HG02938 (cell line): ENCODE measurements around the gene RFESD.
"Not testable (repeated sequence)": the region's sequence is repeated elsewhere in the genome, so short reads cannot be mapped to it uniquely, and the experiment has no call there.

Source experiments
- ATAC-seq: cut with Tn5 transposase; IDR thresholded peaks from one replicate; pipeline ENCODE4 v1.9.1; 2021; ENCODE audit warnings: mild to moderate bottlenecking, moderate library complexity; ENCODE audit not compliant: unreplicated experiment

Gene RFESD

DNA sequence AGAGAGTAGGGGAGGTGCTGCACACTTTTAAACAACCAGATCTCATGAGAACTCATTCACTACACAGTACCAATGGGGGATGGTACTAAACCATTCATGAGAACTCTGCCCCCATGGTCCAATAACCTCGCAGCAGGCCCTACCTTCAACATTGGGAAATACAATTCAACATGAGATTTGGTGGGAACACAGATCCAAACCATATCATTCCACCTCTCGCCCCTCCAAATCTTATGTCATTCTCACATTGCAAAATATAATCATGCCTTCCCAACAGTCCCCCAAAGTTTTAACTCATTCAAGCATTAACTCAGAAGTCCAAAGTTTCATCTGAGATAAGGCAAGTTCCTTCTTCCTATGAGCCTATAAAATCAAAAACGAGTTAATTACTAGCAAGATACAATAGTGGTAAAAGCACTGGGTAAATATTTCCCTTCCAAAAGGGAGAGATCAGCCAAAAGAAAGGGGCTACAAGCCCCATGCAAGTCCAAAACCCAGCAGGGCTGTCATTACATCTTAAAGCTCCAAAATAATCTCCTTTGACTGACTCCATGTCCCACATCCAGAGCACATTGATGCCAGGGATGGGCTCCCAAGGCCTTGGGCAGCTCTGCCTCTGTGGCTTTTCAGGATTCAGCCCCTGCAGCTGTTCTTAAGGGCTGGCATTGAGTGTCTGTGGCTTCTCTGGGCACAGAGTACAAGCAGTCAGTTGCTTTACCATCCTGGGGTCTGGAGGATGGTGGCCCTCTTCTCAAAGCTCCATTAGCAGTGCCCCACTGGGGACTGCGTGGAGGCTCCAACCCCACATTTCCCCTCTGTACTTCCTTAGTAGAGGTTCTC lies 18.4 kb upstream of the RFESD start:
- ATAC-seq: no peak

DNA sequence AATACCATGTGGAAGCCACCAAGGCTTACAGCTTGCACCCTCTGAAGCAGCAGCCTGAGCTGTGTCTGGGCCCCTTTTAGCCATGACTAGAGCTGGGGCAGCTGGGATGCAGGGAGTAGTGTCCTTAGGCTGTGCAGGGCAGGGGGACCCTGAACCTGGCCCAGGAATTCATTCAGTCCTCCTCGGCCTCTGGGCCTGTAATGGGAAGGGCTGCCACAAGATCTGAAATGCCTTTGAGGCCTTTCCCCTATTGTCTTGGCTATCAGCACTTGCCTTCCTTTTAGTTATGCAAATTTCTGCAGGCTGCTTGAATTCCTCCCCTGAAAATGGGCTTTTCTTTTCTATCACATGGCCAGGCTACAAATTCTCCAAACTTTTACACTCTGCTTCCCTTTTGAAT lies 17.6 kb upstream of the RFESD start:
- ATAC-seq: no peak

DNA sequence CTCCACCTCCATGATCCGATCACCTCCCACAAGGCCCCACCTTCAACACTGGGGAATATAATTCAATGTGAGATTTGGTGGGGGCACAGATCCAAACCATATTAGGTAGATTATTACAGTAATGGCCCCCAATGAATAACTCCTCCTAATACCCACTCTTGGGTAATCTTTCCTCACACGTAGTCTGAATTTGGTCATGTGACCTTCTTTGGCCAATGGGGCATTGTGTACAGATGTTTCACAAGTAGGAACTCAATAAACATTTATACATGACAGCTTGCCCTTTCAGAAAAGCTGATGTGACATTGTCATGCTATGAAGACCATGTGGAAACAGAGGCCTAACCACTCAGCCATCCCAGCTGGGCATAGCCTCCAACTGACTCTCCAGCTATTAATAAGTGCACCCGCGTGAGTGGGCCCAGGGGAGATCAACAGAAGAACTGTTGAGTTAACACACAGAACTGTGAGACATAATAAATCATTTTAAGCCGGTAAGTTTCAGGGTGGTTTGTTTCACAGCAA lies 16.1 kb upstream of the RFESD start:
- ATAC-seq: no peak

DNA sequence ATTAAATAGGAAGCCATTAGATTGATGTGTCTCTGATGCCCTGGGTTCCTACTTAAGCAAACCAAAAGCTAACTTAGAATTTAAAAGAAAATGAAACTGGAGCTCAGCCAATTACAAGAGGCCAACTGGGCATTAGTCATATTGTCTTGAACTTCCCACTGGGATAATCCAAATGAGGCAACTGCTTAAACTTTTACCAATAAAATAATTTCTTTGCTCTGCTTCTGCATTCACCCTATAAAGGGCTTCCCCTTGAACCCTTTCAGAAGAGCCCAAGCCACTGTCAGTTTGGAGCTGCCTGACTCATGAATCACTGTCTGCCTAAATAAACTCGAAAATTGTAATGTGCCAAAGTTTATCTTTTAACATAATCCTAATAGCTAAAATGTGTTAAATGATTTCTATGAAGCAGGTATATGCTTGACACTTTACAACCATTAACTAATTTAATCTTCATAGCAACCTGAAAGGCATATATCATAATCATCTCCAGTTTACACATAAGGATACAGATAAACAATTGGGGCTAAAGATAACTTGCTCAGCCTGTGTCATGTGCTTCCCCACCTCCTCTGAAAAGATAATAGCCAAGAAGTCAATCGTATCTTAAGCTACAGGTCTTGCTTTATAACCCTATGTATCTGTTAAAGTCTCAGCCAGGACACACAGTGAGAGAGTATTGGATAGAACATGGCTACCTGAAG lies 15.2 kb upstream of the RFESD start:
- ATAC-seq: peak; percentile 1

DNA sequence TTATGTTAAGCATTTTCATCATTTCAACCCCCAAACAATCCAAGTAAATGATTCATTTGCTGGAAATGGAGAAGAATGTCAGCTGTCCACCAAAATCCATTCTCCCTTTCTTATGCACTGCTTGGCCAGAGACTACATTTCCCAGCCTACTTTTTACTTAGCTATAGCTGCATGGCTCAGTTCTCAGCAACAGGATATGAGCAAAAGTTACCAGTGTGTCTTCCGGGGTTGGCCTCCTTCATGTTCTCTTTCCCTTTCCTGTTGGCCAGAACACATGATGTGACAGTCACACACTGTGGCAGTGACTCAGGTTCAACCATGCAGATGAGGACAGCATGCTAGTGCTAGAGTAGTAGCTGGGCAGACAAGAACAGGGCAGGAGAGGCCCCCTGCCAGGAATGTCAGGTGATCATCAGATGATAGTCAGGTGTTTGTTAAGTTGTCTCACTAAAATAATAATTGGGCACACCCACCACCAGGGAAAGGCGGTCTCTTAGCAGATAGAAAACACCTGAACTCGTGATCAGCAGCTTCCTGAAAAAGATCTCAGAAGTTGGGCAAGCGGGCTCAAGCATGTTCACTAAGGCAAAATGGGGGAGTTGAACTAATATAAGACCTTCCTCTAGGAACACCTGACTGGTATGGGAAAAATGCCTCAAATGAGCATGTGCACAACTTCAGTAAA lies 14.4 kb upstream of the RFESD start:
- peak; percentile 93 for ATAC-seq

DNA sequence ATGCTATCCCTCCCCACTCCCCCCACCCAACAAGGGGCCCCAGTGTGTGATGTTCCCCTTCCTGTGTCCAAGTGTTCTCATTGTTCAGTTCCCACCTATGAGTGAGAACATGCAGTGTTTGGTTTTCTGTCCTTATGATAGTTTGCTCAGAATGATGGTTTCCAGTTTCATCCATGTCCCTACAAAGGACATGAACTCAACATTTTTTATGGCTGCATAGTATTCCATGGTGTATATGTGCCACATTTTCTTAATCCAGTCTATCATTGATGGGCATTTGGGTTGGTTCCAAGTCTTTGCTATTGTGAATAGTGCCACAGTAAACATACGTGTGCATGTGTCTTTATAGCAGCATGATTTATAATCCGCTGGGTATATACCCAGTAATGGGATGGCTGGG lies 13.6 kb upstream of the RFESD start:
- not testable (repeated sequence) for ATAC-seq

DNA sequence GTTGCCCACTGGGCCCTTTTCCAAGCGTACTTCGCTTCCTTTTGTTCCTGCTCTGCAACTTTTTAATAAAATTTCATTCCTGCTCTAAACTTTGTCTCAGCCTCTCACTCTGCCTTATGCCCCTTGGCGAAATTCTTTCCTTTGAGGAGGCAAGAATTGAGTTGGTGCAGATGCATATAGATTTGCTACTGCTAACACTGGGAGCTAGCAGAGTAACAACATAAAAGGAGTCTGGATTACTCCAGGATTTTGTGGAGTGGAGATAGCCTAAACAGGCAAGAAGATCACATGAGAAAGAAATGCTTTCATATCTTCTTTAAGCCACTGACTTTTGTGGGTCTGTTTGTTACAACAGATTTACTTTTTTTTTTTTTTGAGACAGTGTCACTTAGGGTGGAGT lies 12.9 kb upstream of the RFESD start:
- ATAC-seq: no peak

DNA sequence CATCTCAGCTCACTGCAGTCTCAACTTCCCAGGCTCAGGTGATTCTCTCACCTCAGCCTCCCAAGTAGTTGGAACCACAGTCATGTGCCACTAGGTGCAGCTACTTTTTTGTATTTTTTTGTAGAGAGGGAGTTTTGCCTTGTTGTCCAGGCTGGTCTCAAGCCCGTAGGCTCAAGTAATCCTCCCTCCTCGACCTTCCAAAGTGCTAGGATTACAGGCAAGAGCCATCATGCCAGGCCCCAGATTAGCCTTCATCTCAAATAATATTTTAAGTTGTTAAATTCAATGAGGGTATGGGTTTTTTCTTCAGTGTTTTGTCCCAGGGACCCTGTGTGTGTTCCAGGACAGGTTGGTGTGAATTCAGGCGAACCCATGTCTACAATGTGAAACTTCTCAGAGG lies 12.5 kb upstream of the RFESD start:
- ATAC-seq: no peak

DNA sequence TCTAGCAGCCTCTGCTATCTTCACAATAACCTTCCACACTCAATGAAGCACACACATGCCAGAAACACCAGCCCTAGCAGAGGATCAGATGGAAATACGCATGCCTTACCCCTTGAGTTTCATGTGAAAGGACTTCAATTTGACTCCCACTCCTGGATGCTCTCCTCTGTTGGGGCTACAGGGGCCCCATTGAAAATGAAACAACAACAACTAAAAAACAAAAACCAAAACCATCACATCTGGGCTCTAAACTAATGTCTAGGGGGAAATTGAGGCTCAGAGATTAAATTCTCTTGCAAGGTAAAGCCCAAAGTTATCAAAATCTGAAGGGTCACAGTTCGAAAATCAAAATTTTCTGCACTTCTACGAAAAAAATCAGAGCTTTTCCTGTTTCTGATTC lies 7.9 kb upstream of the RFESD start:
- ATAC-seq: no peak

DNA sequence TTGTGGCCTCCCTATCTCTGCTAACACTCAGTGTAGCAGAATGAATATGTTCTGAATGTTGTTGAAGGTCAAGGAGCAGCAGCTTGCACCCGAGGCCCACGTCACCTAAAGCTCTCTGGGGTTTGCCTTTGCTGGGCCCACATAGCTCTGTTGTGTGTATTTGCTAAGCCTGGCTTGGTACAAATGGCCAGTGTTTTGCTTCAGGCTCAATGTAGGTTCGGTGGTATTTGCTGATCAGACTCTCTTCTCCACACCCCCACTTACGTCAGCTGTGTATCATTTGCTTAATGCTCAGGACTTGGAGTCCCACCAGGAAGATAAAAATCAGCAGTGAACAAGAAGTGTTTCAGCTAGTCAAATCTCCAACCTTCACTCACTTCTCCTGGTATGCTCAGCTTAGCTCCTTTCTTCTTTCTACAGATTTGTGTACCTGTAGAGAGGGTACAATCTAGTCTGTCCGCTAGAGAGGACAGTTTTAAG lies 4.8 kb upstream of the RFESD start:
- no peak for ATAC-seq

DNA sequence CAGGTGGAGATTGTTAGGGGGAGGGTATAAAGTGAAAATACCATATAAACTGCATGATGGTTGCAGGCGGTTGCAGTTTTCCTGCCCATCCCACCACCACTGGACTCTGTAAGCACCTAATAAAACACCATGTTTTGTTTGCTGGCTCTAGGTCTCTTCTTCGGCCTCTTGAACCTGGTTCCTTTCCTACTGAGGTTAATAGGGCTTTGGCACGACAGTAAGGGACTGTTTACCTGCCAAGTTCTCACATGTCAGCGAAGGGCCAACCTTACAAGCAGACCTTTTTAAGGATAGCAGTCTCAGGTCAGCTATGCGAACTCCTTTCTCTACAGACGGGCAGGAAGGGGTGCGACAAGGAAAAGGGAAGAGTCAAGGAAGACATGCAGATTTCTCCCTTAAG lies 3.4 kb upstream of the RFESD start:
- no peak for ATAC-seq

DNA sequence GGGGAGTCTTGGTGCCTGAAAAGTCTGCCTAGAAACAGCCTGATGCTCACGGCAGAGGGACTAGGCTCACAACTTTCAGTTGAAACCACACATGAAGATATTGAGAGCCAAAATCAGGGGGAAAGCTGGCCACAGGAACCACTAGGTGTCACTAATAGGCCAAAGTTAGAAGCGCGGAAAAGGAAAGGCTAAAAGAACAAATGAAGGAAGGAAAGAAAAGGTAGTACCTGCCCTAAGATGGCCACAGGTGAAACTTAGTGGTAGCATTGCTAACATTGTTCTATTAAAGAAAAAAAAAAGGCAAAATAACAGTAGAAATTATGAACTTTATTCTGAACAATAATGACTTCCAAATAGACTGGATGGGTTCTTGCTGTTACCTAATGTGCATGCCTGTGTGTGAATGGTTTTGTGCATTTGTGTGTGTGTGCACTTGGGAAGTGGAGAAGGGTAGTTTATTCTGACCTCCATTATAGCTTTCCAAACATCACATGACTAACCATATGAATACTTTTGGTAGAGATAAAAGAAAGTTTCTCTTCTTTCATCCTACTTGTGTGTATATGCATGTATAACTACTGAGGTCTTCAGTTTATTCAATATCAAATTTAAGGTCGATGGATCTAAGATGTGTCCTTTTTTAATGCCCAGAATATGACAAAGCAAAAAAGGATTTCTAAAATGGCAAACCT lies 2.1 kb upstream of the RFESD start:
- ATAC-seq: peak; percentile 44

DNA sequence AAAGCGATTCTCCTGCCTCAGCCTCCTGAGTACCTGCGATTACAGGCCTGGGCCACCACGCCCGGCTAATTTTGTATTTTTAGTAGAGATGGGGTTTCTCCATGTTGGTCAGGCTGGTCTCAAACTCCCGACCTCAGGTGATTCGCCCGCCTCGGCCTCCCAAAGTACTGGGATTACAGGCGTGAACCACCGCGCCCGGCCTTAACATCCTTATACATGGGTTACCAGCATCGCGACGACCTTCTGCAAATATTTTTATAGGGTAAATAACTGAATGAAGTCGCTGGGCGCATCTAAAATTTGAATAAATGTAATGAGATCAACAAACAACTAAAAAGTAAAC lies 380 bp upstream of the RFESD start:
- not testable (repeated sequence) for ATAC-seq

DNA sequence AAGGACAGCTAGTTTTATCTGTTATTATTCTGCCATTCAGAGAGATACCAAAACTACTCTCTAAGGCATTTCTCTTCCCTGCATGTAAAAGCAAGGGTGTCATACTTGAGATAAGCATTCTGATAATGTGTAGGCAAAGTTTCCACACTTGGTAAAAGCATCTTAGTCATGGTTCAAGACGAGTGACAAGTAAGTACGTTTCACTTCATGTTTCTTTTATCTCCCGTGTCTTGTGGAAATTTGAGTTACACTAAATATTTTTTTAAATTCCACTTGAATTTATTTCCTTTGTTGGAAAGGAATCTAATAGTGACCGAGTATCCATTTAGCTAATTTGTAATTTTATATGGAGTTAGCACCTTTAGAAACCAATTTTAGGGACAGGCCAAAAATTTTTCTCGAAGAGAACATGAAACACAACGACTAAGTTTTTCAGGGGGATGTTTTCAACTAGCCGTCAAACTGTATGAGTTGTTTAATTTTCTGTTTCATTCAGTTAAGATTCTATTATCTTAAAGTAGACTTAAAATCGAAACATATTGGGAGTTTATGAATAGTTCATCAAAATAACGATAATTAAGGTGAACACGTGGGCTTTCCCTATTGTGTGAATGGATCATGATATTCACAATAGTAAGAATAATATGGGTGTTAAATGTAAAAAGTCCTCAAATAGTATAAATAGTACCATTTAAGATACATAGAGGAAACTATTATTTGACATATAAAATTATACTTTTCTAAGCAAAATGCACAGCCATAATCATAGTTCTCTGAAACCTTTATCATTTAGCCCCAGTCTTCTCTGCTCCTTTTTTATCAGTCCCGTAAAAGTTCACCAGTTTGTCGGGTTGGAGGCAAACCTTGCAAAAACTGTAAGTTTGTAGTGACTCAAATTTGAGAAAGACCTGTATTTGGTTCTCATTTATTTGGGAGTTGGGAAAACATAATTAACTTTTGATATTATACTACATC lies 1.6 kb downstream of the RFESD start:
- no peak for ATAC-seq

DNA sequence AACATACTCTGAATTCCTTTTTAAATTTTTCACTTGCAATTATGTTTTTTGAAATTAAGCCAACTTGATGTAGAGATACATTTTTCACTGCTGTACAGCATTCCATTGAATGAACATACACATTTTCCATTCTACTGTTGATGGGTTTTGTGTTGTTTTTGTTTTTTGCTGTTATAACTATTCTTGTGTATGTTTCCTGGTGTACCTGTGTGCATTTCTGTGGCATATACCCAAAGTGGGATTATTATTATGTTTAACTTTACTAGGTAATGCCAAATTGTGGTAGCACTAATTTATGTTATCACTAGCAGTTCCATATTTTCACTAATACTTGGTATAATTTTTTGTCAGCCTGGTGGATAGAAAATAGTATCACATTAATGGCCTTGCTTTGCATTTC lies 2.7 kb downstream of the RFESD start:
- no peak for ATAC-seq

DNA sequence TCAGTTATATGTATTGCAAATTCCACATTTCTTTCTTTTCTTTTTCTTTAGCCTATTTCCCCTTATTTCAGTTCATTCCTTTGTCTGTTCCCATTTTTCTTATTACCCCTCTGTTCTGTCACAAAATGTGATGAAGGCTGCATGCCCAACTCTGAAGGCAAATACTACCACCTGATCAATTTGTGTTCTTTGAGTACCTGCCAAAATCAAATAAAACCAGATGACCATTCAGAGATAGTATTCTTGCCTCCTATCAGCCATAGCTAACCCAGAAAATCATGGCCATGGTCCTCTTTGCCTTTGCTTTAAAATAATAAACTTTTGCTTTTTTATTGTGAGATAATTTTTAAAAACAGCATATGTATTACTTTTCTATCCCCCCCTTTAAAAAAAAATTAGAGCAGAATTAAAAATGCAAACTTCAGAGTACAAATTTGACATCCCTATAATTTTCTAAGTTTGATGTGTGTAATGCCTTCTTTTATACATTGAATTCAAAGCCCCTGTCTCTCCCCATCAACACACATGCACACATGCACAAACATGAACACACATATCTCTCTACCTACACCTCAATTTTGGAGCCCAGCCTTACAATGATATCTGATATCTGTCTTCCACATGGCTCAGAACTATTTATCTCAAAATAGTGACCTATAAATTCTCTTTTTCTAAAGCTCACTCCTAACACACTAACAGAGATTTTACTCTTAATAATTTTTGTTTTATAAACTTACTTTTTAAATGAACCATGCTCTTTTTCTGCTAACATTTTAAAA lies 3.5 kb downstream of the RFESD start:
- ATAC-seq: no peak

DNA sequence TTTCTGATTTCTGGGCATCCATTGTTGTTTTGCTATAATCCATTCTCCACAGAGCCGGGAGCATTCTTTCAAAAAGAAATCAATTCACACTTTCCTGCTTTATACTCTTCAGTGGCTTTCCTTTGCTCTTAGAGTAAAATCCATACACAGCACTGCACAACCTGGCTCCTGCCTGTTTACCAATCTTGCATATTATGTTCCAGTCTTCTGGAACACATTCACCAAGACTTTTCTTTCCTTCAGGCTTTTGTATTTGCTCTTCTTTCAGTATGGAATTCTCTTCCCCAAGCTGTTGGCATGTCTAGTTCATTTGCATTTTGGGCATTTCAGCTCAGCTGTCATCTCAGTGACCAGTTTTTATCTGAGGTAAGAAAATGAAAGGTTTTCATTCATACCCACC lies 6.3 kb downstream of the RFESD start:
- no peak for ATAC-seq

DNA sequence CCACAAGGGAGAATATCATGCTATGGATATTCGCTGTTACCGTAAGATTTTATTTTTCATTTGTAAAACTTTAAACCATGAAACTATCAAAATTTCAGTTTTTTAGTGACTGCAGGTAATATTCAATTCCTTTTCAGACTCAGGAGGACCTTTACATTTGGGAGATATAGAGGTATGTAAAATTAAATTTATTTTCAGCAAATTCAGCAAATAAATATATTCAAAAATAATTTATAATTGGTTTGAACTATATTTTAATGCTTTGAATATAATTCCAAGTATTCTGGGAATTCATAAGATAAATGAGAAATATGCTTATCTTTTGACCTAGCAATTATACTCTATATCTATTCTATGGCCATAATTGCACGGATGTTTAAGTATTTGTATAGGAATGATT lies 7.6 kb downstream of the RFESD start:
- ATAC-seq: no peak

DNA sequence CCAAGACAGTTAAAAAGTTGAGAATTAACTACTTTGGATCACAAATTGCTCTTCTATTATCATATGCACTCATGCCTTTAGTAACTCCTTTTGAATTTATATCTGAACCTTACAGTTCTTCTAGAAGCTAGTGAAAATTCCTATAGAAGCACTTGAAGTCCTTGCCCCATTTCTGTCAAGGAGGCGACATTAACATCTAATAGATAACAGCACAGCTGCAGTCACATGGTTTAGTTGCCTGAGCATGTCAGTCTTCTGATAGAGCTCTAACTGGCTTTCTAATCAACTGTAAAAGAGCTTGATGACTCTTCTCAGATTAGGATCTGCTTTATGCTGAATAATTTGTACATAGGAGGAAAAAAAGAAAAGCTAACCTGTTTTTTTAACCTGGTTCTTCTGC lies 9.0 kb downstream of the RFESD start:
- ATAC-seq: no peak
